Measurements from ENCODE around the gene ZBP1.

ZBP1 gene

DNA sequence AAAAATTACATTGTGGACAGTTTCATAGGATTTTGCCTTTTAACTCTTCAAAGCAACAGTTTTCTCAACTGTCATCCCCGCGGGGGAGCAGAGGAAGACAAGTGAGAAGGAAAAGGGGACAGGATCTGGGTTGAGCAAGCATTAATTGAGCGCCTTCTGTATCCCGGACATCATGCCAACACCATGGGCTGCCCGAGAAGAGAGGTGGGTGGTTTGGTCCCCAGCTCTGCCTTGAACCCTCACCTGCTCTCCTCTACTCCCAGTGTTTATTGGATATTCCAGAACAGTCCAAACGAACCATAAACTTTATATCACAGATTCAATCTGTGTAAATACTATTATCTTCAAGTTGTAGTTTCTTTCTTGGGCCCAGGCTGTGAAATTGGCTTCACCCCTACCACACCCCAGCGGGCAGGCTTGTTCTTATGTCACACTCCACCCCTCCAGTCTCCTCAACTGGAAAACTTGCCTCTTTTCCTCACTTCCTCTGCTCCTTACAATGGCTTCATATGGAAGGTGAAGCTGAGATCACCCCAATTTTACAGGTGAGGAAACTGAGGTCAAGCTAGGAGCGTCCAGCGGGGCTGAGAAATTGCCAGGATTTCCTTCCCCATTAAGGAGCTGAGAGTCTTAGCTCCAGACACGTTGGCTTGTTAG is 53.3 kb downstream of the ZBP1 start:
- H3K4me3 ChIP-seq (ENCODE audit: low read depth, low read length): no peak overlapping the region
- TF ChIP-seq, protein P1, sequence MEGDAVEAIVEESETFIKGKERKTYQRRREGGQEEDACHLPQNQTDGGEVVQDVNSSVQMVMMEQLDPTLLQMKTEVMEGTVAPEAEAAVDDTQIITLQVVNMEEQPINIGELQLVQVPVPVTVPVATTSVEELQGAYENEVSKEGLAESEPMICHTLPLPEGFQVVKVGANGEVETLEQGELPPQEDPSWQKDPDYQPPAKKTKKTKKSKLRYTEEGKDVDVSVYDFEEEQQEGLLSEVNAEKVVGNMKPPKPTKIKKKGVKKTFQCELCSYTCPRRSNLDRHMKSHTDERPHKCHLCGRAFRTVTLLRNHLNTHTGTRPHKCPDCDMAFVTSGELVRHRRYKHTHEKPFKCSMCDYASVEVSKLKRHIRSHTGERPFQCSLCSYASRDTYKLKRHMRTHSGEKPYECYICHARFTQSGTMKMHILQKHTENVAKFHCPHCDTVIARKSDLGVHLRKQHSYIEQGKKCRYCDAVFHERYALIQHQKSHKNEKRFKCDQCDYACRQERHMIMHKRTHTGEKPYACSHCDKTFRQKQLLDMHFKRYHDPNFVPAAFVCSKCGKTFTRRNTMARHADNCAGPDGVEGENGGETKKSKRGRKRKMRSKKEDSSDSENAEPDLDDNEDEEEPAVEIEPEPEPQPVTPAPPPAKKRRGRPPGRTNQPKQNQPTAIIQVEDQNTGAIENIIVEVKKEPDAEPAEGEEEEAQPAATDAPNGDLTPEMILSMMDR (conservative IDR thresholded peaks at IDR 0.05; ENCODE audit: low read depth, low read length): no peak
- DNase-seq (ENCODE audit: low read depth): no peak

DNA sequence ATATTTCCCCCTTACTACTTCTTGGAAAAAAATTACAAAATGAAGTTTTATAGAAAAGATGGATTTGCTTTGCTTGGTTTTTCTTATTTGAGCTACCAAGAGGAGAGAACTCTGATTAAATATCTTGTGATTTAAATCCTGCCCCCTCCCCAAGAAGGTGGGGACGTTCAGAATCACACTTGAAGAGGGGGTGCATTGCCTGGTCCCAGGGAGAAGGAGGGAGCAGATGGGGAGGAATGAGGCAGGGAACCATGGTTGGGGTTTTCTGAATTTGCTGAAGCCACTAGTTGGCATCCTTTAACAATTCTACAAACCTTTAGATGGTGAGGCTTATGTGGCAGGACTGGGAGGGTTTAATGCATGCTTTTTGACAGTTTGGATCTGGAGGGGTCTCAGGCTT is 53.8 kb downstream of the ZBP1 start:
- no peak overlapping the region for H3K4me3 ChIP-seq (ENCODE audit: low read depth, low read length)
- DNase-seq (ENCODE audit: low read depth): no peak
- TF ChIP-seq, protein P1 (conservative IDR thresholded peaks at IDR 0.05; ENCODE audit: low read depth, low read length): no peak

GRCh38 chr20:57564951-57565642 is 55.1 kb downstream of the ZBP1 start:
- DNase-seq (ENCODE audit: low read depth): no peak
- no peak overlapping the region for H3K4me3 ChIP-seq (ENCODE audit: low read depth, low read length)
- TF ChIP-seq, protein P1 (conservative IDR thresholded peaks at IDR 0.05; ENCODE audit: low read depth, low read length): no peak

- no peak overlapping the region for H3K4me3 ChIP-seq (ENCODE audit: low read depth, low read length)
- no peak for DNase-seq (ENCODE audit: low read depth)
- TF ChIP-seq, protein P1 (conservative IDR thresholded peaks at IDR 0.05; ENCODE audit: low read depth, low read length): no peak
Measured at GRCh38 chr20:57564180-57564802, 55.9 kb downstream of the ZBP1 start.

- H3K4me3 ChIP-seq (ENCODE audit: low read depth, low read length): no peak overlapping the region
- TF ChIP-seq, protein P1 (conservative IDR thresholded peaks at IDR 0.05; ENCODE audit: low read depth, low read length): no peak
Measured at GRCh38 chr20:57563522-57563921, 56.7 kb downstream of the ZBP1 start.

DNA sequence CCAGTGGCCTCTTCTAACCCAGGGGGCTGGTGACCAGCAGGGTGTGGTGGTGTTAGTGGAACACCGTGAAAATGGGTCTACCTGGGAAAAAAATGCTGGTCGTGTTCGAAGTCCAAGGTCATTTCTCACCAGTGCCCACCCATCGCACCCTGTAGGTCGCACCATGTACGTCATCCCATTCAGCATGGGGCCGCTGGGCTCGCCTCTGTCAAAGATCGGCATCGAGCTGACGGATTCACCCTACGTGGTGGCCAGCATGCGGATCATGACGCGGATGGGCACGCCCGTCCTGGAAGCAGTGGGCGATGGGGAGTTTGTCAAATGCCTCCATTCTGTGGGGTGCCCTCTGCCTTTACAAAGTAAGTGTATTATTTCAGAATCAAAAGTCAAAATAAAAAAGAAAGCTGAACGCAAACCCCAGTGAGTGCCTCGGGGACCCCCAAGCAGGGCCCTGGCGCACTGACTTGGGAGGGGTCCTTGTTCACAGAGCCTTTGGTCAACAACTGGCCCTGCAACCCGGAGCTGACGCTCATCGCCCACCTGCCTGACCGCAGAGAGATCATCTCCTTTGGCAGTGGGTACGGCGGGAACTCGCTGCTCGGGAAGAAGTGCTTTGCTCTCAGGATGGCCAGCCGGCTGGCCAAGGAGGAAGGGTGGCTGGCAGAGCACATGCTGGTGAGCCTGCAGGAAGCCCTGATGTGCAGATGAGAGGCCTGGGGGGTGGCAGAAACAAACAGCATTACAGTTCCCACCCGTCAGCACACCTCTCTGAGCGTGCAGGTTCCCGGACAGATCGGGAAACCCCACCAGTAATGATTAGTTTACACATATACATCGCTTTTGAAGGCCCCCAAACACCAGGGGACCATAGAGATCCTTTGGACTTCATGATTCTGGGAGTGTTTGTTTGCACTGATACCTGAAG is 57.4 kb downstream of the ZBP1 start:
- TF ChIP-seq, protein P1 (conservative IDR thresholded peaks at IDR 0.05; ENCODE audit: low read depth, low read length): no peak
- no peak overlapping the region for H3K4me3 ChIP-seq (ENCODE audit: low read depth, low read length)
- no peak for DNase-seq (ENCODE audit: low read depth)

More at GRCh38 chr20:57563522-57563921, 56.7 kb downstream of the ZBP1 start:
- DNase-seq (ENCODE audit: low read depth): no peak
